WTC11 (cell line): ENCODE data around the gene POLR2L. TPM values are rescaled to one million over a fixed set of nuclear protein-coding genes. Genes with fewer than 3 reads are reported as not detected.

Source experiments
- ATAC-seq: fragments of 200-7000 bp; cut with Tn5 transposase; 2 replicates; pipeline ENCODE4 v1.10.0; 2021; ENCODE audit warnings: mild to moderate bottlenecking, moderate library complexity
- CTCF ChIA-PET: fragments of 300-600 bp; sonication (Branson Sonifier 250); formaldehyde crosslinking; loops from one replicate; lab custom pipeline; 2021; ENCODE audit warnings: antibody characterized with exemption; lab: Charles Lee
- POLR2A ChIA-PET: fragments of 350-600 bp; sonication (Branson Sonifier 250); formaldehyde crosslinking; loops from one replicate; lab custom pipeline; 2021; ENCODE audit warnings: antibody characterized with exemption; lab: Charles Lee
- DNase-seq: peaks from one replicate; pipeline ENCODE4 v3.0.0; 2021; ENCODE audit warnings: low spot score
- H3K27ac Mint-ChIP-seq: 2 replicates; pipeline ENCODE4 v1.8.0; 2021; ENCODE audit warnings: mixed read lengths
- H3K27me3 Mint-ChIP-seq: 2 replicates; pipeline ENCODE4 v1.8.0; 2021; ENCODE audit warnings: low read depth, mild to moderate bottlenecking, moderate library complexity, mixed read lengths
- H3K36me3 Mint-ChIP-seq: 2 replicates; pipeline ENCODE4 v1.8.0; 2021; ENCODE audit warnings: mixed read lengths
- H3K4me1 Mint-ChIP-seq: 2 replicates; pipeline ENCODE4 v1.8.0; 2022; ENCODE audit warnings: mixed read lengths
- H3K4me3 Mint-ChIP-seq: 2 replicates; pipeline ENCODE4 v1.8.0; 2021; ENCODE audit warnings: mild to moderate bottlenecking, moderate library complexity, mixed read lengths
- H3K9me3 Mint-ChIP-seq: 2 replicates; pipeline ENCODE4 v1.8.0; 2021; ENCODE audit warnings: mixed read lengths
- CBFB ChIP-seq: sonication (generic); formaldehyde crosslinking; IDR thresholded peaks from 2 replicates; pipeline ENCODE4 v1.8.1; 2022; ENCODE audit warnings: mild to moderate bottlenecking, low read depth, missing genetic modification reagents
- EMX1 ChIP-seq: fragments of 250-450 bp; sonication (Bioruptor Pico); IDR thresholded peaks from 2 replicates; pipeline ENCODE4 v1.8.0; 2021; ENCODE audit warnings: mild to moderate bottlenecking
- ETV6 ChIP-seq: sonication (generic); formaldehyde crosslinking; IDR thresholded peaks from 2 replicates; pipeline ENCODE4 v1.8.1; 2022; ENCODE audit warnings: mild to moderate bottlenecking, missing genetic modification reagents
- FOXP1 ChIP-seq: sonication (generic); formaldehyde crosslinking; IDR thresholded peaks from 2 replicates; pipeline ENCODE4 v1.8.0; 2022; ENCODE audit warnings: missing genetic modification reagents, mild to moderate bottlenecking, moderate library complexity, borderline replicate concordance
- JUN ChIP-seq: sonication (generic); formaldehyde crosslinking; IDR thresholded peaks from 2 replicates; pipeline ENCODE4 v1.8.0; 2023; ENCODE audit warnings: mild to moderate bottlenecking, missing genetic modification reagents
- MYBL2 ChIP-seq: sonication (generic); formaldehyde crosslinking; IDR thresholded peaks from 2 replicates; pipeline ENCODE4 v1.8.1; 2023; ENCODE audit warnings: mild to moderate bottlenecking, moderate library complexity, missing genetic modification reagents
- NFE2L1 ChIP-seq: sonication (generic); formaldehyde crosslinking; IDR thresholded peaks from 2 replicates; pipeline ENCODE4 v1.8.1; 2023; ENCODE audit warnings: missing genetic modification reagents
- NR3C1 ChIP-seq: sonication (generic); formaldehyde crosslinking; conservative IDR thresholded peaks from 2 replicates; pipeline ENCODE4 v1.8.1; 2023; ENCODE audit warnings: low read depth, mild to moderate bottlenecking, missing genetic modification reagents
- SP1 ChIP-seq: sonication (generic); formaldehyde crosslinking; conservative IDR thresholded peaks from 2 replicates; pipeline ENCODE4 v1.8.1; 2022; ENCODE audit warnings: missing genetic modification reagents
- TCF7 ChIP-seq: sonication (generic); formaldehyde crosslinking; IDR thresholded peaks from 2 replicates; pipeline ENCODE4 v1.8.0; 2022; ENCODE audit warnings: mild to moderate bottlenecking, low read depth, missing genetic modification reagents, moderate library complexity
- TP53 ChIP-seq: sonication (generic); formaldehyde crosslinking; IDR thresholded peaks from 2 replicates; pipeline ENCODE4 v1.8.1; 2023; ENCODE audit warnings: mild to moderate bottlenecking, missing genetic modification reagents
- ZNF219 ChIP-seq: sonication (generic); formaldehyde crosslinking; IDR thresholded peaks from 2 replicates; pipeline ENCODE4 v1.8.0; 2023; ENCODE audit warnings: missing genetic modification reagents, mild to moderate bottlenecking, borderline replicate concordance
- ZNF263 ChIP-seq: sonication (generic); formaldehyde crosslinking; IDR thresholded peaks from 2 replicates; pipeline ENCODE4 v1.8.1; 2022; ENCODE audit warnings: low read depth, mild to moderate bottlenecking, moderate library complexity, missing genetic modification reagents
- ZNF317 ChIP-seq: sonication (generic); formaldehyde crosslinking; IDR thresholded peaks from 2 replicates; pipeline ENCODE4 v1.8.1; 2023; ENCODE audit warnings: low read depth, mild to moderate bottlenecking, moderate library complexity, missing genetic modification reagents, borderline replicate concordance
- ZNF671 ChIP-seq: fragments of 250-450 bp; sonication (Bioruptor Pico); IDR thresholded peaks from 2 replicates; pipeline ENCODE4 v1.8.0; 2021; ENCODE audit warnings: mild to moderate bottlenecking
- total RNA-seq: library from RNA; stranded (reverse); gene quantifications from 3 replicates; pipeline ENCODE4 v1.2.3, GENCODE V29; 2021
- TF ChIP-seq, protein P1 (sequence below): sonication (generic); formaldehyde crosslinking; IDR thresholded peaks from 2 replicates; pipeline ENCODE4 v1.8.1; 2022; ENCODE audit warnings: low read depth, mild to moderate bottlenecking, moderate library complexity, missing genetic modification reagents, borderline replicate concordance
- TF ChIP-seq, protein P2 (sequence below): fragments of 250-450 bp; sonication (Bioruptor Pico); conservative IDR thresholded peaks from 2 replicates; pipeline ENCODE4 v1.9.0; 2021; ENCODE audit warnings: mild to moderate bottlenecking
- TF ChIP-seq, protein P3 (sequence below): fragments of 200-600 bp; IDR thresholded peaks from 2 replicates; pipeline ENCODE4 v1.8.0; 2022; ENCODE audit warnings: antibody characterized with exemption
- TF ChIP-seq, protein P4 (sequence below): sonication (generic); formaldehyde crosslinking; conservative IDR thresholded peaks from 2 replicates; pipeline ENCODE4 v1.8.1; 2023; ENCODE audit warnings: mild to moderate bottlenecking, low read depth, missing genetic modification reagents, moderate library complexity
- TF ChIP-seq, protein P5 (sequence below): sonication (generic); formaldehyde crosslinking; IDR thresholded peaks from 2 replicates; pipeline ENCODE4 v1.8.1; 2023; ENCODE audit warnings: mild to moderate bottlenecking, moderate library complexity, missing genetic modification reagents
- TF ChIP-seq, protein P6 (sequence below): sonication (generic); formaldehyde crosslinking; IDR thresholded peaks from 2 replicates; pipeline ENCODE4 v1.8.1; 2023; ENCODE audit warnings: mild to moderate bottlenecking, missing genetic modification reagents, moderate library complexity

Gene POLR2L
- total RNA-seq, 1 experiment from 2014 or later = 152 TPM

DNA sequence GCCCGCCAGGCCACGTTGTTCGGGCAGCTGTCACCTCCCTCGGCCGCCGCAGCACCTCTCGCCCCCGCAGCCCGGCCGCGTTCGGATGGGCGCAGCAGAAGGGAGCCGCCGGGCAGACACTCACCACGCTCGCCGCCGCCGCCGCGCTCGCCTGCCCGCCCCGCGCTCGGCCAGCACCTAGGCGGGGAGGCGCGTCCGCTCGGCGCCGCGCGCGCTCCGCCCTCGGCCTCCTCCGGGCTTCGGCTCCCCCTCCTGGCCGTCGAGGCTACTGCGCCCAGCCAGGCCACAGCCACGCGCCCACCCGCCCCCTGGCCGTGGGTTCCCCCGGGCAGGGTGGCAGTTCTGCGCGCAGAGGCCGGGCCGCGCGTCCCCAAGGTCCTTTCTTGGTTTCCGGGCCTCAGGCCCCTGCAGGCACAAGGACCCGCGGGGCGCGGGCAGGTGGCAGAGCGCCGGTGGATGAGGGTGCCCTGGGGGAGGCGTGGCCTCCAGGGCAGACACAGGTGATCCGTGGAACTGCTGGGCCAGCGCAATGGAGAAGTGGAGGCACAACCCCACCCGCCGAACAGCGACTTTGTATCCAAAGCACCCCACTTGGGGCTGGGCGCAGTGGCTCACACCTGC, 44.1 kb downstream of the POLR2L start, which contains the start of gene SLC25A22:
TSS of gene SLC25A22 (minus strand) at position 189 of the 621 bp plus-strand sequence. CDS start 3,275 bp downstream, outside the sequence.
- H3K27me3 Mint-ChIP-seq = no peaks in the 10 kb centered on the region
- TF ChIP-seq, protein P1, sequence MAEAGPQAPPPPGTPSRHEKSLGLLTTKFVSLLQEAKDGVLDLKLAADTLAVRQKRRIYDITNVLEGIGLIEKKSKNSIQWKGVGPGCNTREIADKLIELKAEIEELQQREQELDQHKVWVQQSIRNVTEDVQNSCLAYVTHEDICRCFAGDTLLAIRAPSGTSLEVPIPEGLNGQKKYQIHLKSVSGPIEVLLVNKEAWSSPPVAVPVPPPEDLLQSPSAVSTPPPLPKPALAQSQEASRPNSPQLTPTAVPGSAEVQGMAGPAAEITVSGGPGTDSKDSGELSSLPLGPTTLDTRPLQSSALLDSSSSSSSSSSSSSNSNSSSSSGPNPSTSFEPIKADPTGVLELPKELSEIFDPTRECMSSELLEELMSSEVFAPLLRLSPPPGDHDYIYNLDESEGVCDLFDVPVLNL (CRISPR knock-in tag) = no peak
- TF ChIP-seq SP1 (CRISPR knock-in tag) (peak; percentile 66; the same call in 1 of the 2 replicates), NR3C1 (CRISPR knock-in tag) (no peak), NFE2L1 (CRISPR knock-in tag) (no peak), JUN (CRISPR knock-in tag) (no peak), ZNF263 (CRISPR knock-in tag) (no peak), TCF7 (CRISPR knock-in tag) (peak; percentile 68; the same call in 1 of the 2 replicates), ZNF219 (CRISPR knock-in tag) (no peak), EMX1 (no peak), ZNF671 (CRISPR knock-in tag) (0 out of 2 replicates have a peak, but pooled peaks have one; percentile 6), ZNF317 (CRISPR knock-in tag) (0 out of 2 replicates have a peak, but pooled peaks have one; percentile 7), ETV6 (CRISPR knock-in tag) (peak; percentile 8; the same call in 1 of the 2 replicates), FOXP1 (CRISPR knock-in tag) (peak; percentile 71; the same call in 1 of the 2 replicates), TP53 (peak; percentile 81; the same call in 1 of the 2 replicates), CBFB (CRISPR knock-in tag) (0 out of 2 replicates have a peak, but pooled peaks have one; percentile 46), MYBL2 (CRISPR knock-in tag) (peak; percentile 19; the same call in 1 of the 2 replicates)
- TF ChIP-seq, protein P2, sequence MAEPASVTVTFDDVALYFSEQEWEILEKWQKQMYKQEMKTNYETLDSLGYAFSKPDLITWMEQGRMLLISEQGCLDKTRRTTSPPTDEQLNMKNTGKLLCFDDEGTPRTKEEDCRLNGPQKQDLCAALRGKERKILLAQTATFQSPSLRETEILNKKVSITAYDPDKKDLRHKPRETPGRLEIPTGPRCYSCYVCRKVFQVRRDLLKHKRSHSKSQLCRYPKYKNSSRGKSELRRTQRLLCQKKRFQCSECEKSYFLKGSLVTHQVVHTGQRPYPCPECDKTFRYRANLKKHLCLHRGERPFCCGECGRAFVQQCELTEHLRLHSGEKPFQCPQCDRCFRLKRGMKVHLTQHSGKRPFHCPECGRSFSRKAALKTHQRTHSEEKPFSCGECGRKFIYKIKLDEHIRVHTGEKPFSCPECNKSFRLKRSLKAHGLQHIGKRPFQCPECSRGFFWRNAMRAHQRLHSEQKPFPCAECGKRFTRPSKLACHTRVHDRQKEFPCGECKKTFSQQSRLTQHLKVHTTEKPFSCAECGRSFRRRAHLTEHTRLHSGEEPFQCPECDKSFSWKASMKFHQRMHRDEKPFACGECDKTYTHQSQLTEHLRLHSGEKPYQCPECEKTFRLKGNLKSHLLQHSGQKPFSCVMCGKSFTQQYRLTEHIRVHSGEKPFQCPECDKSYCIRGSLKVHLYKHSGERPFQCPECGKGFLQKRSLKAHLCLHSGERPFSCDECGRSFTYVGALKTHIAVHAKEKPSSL (CRISPR knock-in tag) = no peak
- TF ChIP-seq, protein P3, sequence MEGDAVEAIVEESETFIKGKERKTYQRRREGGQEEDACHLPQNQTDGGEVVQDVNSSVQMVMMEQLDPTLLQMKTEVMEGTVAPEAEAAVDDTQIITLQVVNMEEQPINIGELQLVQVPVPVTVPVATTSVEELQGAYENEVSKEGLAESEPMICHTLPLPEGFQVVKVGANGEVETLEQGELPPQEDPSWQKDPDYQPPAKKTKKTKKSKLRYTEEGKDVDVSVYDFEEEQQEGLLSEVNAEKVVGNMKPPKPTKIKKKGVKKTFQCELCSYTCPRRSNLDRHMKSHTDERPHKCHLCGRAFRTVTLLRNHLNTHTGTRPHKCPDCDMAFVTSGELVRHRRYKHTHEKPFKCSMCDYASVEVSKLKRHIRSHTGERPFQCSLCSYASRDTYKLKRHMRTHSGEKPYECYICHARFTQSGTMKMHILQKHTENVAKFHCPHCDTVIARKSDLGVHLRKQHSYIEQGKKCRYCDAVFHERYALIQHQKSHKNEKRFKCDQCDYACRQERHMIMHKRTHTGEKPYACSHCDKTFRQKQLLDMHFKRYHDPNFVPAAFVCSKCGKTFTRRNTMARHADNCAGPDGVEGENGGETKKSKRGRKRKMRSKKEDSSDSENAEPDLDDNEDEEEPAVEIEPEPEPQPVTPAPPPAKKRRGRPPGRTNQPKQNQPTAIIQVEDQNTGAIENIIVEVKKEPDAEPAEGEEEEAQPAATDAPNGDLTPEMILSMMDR = peak; percentile 88
- TF ChIP-seq, protein P4, sequence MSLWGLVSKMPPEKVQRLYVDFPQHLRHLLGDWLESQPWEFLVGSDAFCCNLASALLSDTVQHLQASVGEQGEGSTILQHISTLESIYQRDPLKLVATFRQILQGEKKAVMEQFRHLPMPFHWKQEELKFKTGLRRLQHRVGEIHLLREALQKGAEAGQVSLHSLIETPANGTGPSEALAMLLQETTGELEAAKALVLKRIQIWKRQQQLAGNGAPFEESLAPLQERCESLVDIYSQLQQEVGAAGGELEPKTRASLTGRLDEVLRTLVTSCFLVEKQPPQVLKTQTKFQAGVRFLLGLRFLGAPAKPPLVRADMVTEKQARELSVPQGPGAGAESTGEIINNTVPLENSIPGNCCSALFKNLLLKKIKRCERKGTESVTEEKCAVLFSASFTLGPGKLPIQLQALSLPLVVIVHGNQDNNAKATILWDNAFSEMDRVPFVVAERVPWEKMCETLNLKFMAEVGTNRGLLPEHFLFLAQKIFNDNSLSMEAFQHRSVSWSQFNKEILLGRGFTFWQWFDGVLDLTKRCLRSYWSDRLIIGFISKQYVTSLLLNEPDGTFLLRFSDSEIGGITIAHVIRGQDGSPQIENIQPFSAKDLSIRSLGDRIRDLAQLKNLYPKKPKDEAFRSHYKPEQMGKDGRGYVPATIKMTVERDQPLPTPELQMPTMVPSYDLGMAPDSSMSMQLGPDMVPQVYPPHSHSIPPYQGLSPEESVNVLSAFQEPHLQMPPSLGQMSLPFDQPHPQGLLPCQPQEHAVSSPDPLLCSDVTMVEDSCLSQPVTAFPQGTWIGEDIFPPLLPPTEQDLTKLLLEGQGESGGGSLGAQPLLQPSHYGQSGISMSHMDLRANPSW (CRISPR knock-in tag) = no peak; the same call in 1 of the 2 replicates
- TF ChIP-seq, protein P5, sequence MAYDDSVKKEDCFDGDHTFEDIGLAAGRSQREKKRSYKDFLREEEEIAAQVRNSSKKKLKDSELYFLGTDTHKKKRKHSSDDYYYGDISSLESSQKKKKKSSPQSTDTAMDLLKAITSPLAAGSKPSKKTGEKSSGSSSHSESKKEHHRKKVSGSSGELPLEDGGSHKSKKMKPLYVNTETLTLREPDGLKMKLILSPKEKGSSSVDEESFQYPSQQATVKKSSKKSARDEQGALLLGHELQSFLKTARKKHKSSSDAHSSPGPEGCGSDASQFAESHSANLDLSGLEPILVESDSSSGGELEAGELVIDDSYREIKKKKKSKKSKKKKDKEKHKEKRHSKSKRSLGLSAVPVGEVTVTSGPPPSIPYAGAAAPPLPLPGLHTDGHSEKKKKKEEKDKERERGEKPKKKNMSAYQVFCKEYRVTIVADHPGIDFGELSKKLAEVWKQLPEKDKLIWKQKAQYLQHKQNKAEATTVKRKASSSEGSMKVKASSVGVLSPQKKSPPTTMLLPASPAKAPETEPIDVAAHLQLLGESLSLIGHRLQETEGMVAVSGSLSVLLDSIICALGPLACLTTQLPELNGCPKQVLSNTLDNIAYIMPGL (CRISPR knock-in tag) = peak; percentile 90
- TF ChIP-seq, protein P6, sequence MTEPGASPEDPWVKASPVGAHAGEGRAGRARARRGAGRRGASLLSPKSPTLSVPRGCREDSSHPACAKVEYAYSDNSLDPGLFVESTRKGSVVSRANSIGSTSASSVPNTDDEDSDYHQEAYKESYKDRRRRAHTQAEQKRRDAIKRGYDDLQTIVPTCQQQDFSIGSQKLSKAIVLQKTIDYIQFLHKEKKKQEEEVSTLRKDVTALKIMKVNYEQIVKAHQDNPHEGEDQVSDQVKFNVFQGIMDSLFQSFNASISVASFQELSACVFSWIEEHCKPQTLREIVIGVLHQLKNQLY (CRISPR knock-in tag) = no peak
- TF ChIP-seq, all 79 proteins: peak for 11
- Mint-ChIP-seq H3K4me3 (peak within 1 kb of the TSS; percentile 76), H3K4me1 (peaks cover 13% of the 10 kb centered on the region), H3K27ac (no peak within 1 kb of the TSS), H3K36me3 (no peaks in the 10 kb centered on the region), H3K9me3 (no peaks in the 10 kb centered on the region)
- CTCF ChIA-PET = interaction anchor here (2.1 kb wide), 1 partner anchor 14 kb away, joined by 13 read pairs; no protein-coding TSS in a partner anchor
- DNase-seq (peak; percentile 85), ATAC-seq (peak; percentile 70)
- POLR2A ChIA-PET = interaction anchor here (0.7 to 1.3 kb wide), 2 partner anchors 21 to 201 kb away, joined by 3 read pairs; partner anchors contain the start of gene GATD1
